Endothelial cell (in vitro differentiated cells): Measurements from ENCODE around the gene SERAC1. TPM values are rescaled to one million over a fixed set of nuclear protein-coding genes. Genes with fewer than 3 reads are reported as not detected.
"Not testable (repeated sequence)": the region's sequence is repeated elsewhere in the genome, so short reads cannot be mapped to it uniquely, and the experiment has no call there.

ENCODE experiments used
- DNase-seq: peaks from one replicate; pipeline ENCODE4 v3.0.0; 2021; ENCODE audit warnings: low spot score
- H3K27ac Mint-ChIP-seq: one replicate; pipeline ENCODE4 v1.8.0; 2021; ENCODE audit warnings: mixed read lengths, inconsistent platforms; ENCODE audit not compliant: unreplicated experiment
- H3K27me3 Mint-ChIP-seq: one replicate; pipeline ENCODE4 v1.8.0; 2021; ENCODE audit warnings: mild to moderate bottlenecking, moderate library complexity, mixed read lengths, inconsistent platforms; ENCODE audit not compliant: unreplicated experiment
- H3K36me3 Mint-ChIP-seq: one replicate; pipeline ENCODE4 v1.8.0; 2021; ENCODE audit warnings: mild to moderate bottlenecking, low read depth, mixed read lengths, inconsistent platforms; ENCODE audit not compliant: unreplicated experiment
- H3K4me1 Mint-ChIP-seq: one replicate; pipeline ENCODE4 v1.8.0; 2021; ENCODE audit warnings: mild to moderate bottlenecking, mixed read lengths, inconsistent platforms; ENCODE audit not compliant: unreplicated experiment
- H3K4me3 Mint-ChIP-seq: one replicate; pipeline ENCODE4 v1.8.0; 2021; ENCODE audit warnings: mild to moderate bottlenecking, mixed read lengths, inconsistent platforms; ENCODE audit not compliant: unreplicated experiment
- H3K9me3 Mint-ChIP-seq: one replicate; pipeline ENCODE4 v1.8.0; 2021; ENCODE audit warnings: mixed read lengths, inconsistent platforms; ENCODE audit not compliant: unreplicated experiment
- total RNA-seq: library from RNA; stranded (reverse); fragmentation: NEBNext Ultra II Directional; extraction: Animal tissue kit (Norgen Biotek cat#: 25700); gene quantifications from one replicate; pipeline ENCODE4 v1.2.1, GENCODE V29; 2021; ENCODE audit not compliant: unreplicated experiment
- TF ChIP-seq, protein P1 (sequence below): fragments of 200-600 bp; sonication (generic); IDR thresholded peaks from one replicate; pipeline ENCODE4 v1.5.0; 2021; ENCODE audit warnings: antibody characterized with exemption; ENCODE audit not compliant: unreplicated experiment

SERAC1 gene
- total RNA-seq, 1 donor from 2014 or later, result 13.8 TPM

- H3K9me3 Mint-ChIP-seq, result no peaks in the 10 kb centered on the region
- peaks cover 5% of the 10 kb centered on the region for H3K27me3 Mint-ChIP-seq
- no peak overlapping the region for H3K27ac Mint-ChIP-seq
- no peak overlapping the region for H3K4me3 Mint-ChIP-seq
- TF ChIP-seq, protein P1, sequence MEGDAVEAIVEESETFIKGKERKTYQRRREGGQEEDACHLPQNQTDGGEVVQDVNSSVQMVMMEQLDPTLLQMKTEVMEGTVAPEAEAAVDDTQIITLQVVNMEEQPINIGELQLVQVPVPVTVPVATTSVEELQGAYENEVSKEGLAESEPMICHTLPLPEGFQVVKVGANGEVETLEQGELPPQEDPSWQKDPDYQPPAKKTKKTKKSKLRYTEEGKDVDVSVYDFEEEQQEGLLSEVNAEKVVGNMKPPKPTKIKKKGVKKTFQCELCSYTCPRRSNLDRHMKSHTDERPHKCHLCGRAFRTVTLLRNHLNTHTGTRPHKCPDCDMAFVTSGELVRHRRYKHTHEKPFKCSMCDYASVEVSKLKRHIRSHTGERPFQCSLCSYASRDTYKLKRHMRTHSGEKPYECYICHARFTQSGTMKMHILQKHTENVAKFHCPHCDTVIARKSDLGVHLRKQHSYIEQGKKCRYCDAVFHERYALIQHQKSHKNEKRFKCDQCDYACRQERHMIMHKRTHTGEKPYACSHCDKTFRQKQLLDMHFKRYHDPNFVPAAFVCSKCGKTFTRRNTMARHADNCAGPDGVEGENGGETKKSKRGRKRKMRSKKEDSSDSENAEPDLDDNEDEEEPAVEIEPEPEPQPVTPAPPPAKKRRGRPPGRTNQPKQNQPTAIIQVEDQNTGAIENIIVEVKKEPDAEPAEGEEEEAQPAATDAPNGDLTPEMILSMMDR, result no peak
- no peaks in the 10 kb centered on the region for H3K4me1 Mint-ChIP-seq
- no peak for DNase-seq
- H3K36me3 Mint-ChIP-seq, result peaks cover 48% of the 10 kb centered on the region
Observed at GRCh38 chr6:158184608-158185007, 16.5 kb upstream of the SERAC1 start.

DNA sequence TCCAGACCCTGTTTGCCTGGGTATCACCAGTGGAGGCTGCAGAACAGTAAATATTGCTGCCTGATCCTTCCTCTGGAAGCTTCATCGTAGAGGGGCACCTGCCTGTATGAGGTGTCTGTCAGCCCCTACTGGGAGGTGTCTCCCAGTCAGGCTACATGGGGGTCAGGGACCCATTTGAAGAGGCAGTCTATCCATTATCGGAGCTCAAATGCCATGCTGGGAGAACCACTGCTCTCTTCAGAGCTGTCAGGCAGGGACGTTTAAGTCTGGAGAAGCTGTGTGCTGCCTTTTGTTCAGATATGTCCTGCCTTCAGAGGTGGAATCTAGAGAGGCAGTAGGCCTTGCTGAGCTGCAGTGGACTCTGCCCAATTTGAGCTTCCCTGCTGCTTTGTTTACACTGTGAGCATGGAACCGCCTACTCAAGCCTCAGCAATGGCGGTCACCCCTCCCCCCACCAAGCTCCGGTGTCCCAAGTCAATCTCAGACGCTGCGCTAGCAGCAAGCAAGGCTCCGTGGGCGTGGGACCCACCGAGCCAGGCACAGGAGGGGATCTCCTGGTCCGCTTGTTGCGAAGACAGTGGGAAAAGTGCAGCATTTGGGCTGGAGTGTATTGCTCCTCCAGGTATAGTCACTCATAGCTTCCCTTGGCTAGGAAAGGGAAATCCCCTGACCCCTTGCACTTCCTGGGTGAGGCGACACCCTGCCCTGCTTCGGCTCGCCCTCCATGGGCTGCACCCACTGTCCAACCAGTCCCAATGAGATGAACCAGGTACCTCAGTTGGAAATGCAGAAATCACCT is 15.3 kb upstream of the SERAC1 start:
- peaks cover 58% of the 10 kb centered on the region for H3K36me3 Mint-ChIP-seq
- H3K4me3 Mint-ChIP-seq, H3K27me3 Mint-ChIP-seq, H3K27ac Mint-ChIP-seq, H3K9me3 Mint-ChIP-seq, DNase-seq, H3K4me1 Mint-ChIP-seq: not testable (repeated sequence)

- peak overlapping the region; percentile 56 for H3K4me3 Mint-ChIP-seq
- H3K27ac Mint-ChIP-seq, H3K9me3 Mint-ChIP-seq, H3K4me1 Mint-ChIP-seq, DNase-seq, H3K27me3 Mint-ChIP-seq: not testable (repeated sequence)
- H3K36me3 Mint-ChIP-seq, result peaks cover 63% of the 10 kb centered on the region
Observed at GRCh38 chr6:158177712-158178111, 9.7 kb upstream of the SERAC1 start.

DNA sequence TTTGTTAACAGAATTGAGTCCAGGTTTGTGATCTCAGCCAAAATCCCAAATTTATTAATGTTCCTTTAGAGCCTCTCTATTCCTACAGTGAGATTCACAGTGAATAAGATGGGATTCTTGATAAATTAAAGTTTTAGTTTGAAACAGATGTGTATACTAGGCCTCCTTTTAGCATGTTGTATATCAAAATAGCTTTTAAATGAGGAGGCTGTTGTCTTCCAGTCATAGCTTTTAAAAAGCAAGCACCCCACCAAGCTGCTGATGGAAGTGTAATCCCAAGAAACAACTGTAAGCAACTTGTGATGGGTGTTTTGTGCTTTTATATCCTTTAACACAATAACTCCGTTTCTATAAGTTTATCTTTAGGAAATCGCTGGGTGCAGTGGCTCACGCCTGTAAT is 7.0 kb upstream of the SERAC1 start:
- no peak for DNase-seq
- no peak overlapping the region for H3K27ac Mint-ChIP-seq
- peaks cover 44% of the 10 kb centered on the region for H3K36me3 Mint-ChIP-seq
- TF ChIP-seq, protein P1, result no peak
- peaks cover 4% of the 10 kb centered on the region for H3K27me3 Mint-ChIP-seq
- peaks cover 4% of the 10 kb centered on the region for H3K4me1 Mint-ChIP-seq
- H3K9me3 Mint-ChIP-seq, result no peaks in the 10 kb centered on the region
- no peak overlapping the region for H3K4me3 Mint-ChIP-seq

- Mint-ChIP-seq H3K4me3 (no peak overlapping the region), H3K27ac (no peak overlapping the region), H3K9me3 (no peaks in the 10 kb centered on the region), H3K27me3 (peaks cover 4% of the 10 kb centered on the region), H3K36me3 (peaks cover 41% of the 10 kb centered on the region), H3K4me1 (peaks cover 4% of the 10 kb centered on the region)
- TF ChIP-seq, protein P1, result no peak
- DNase-seq, result no peak
Observed at GRCh38 chr6:158174514-158174913, 6.5 kb upstream of the SERAC1 start.

DNA sequence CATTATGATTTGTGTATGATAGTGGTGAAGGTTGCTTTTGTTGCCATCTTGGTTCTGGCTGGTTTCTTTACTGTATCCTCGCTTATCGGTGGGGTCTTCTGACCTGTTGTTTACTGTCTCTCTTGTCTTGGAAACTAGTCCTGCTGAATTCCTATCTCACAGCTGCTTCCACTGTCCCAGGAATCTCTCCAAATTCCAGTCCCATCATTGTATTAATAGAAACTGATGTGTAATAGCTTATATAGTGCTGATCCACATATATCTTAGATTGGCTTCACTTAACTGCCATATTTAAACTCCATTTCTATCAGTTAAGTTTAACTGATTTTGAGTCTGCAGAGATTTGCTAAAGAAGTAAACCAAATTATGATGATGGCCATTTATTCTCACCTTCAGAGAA is 6.0 kb upstream of the SERAC1 start:
- H3K27me3 Mint-ChIP-seq, result peaks cover 4% of the 10 kb centered on the region
- DNase-seq, result no peak
- H3K27ac Mint-ChIP-seq, result no peak overlapping the region
- H3K4me1 Mint-ChIP-seq, result peaks cover 4% of the 10 kb centered on the region
- H3K4me3 Mint-ChIP-seq, result no peak overlapping the region
- H3K36me3 Mint-ChIP-seq, result peaks cover 37% of the 10 kb centered on the region
- TF ChIP-seq, protein P1, result no peak
- H3K9me3 Mint-ChIP-seq, result no peaks in the 10 kb centered on the region
